GM18507 (cell line): ENCODE results near the gene ARID1B.

Experiments used
- DNase-seq: peaks from one replicate; pipeline ENCODE4 v3.0.0; 2011; ENCODE audit warnings: low read depth; ENCODE audit not compliant: insufficient read length; ENCODE audit errors: extremely low spot score
- FAIRE-seq: peaks from 2 replicates; lab custom pipeline; 2011; peaks lifted over from hg19 to GRCh38; lab: Jason Lieb, UNC

ARID1B gene

GRCh38 chr6:157227202-157228166 lies 450.3 kb downstream of the ARID1B start:
- no peak for FAIRE-seq
- no peak for DNase-seq

- FAIRE-seq = no peak
Observed at GRCh38 chr6:157228426-157229131, 451.4 kb downstream of the ARID1B start.

GRCh38 chr6:157229132-157229618 lies 452.0 kb downstream of the ARID1B start:
- no peak for DNase-seq

More at GRCh38 chr6:157228426-157229131, 451.4 kb downstream of the ARID1B start:
- DNase-seq = no peak

GRCh38 chr6:157229713-157230112 lies 452.5 kb downstream of the ARID1B start:
- DNase-seq (no peak), FAIRE-seq (no peak)

More at GRCh38 chr6:157229132-157229618, 452.0 kb downstream of the ARID1B start:
- FAIRE-seq = no peak

GRCh38 chr6:157230910-157231309 lies 453.7 kb downstream of the ARID1B start:
- DNase-seq (no peak), FAIRE-seq (no peak)

GRCh38 chr6:157232161-157232895 lies 455.1 kb downstream of the ARID1B start:
- FAIRE-seq (no peak), DNase-seq (no peak)

GRCh38 chr6:157233156-157233555 lies 456.0 kb downstream of the ARID1B start:
- DNase-seq = no peak
- FAIRE-seq = no peak

- DNase-seq (no peak), FAIRE-seq (no peak)
Observed at GRCh38 chr6:157233686-157234085, 456.5 kb downstream of the ARID1B start.

- no peak for DNase-seq
- no peak for FAIRE-seq
Observed at GRCh38 chr6:157235600-157236039, 458.4 kb downstream of the ARID1B start.

GRCh38 chr6:157236040-157236725 lies 459.0 kb downstream of the ARID1B start:
- no peak for FAIRE-seq
- no peak for DNase-seq

GRCh38 chr6:157238346-157238745 lies 461.2 kb downstream of the ARID1B start:
- FAIRE-seq = no peak
- no peak for DNase-seq

- FAIRE-seq (no peak), DNase-seq (no peak)
Observed at GRCh38 chr6:157239148-157239547, 462.0 kb downstream of the ARID1B start.

GRCh38 chr6:157239671-157240058 lies 462.5 kb downstream of the ARID1B start:
- DNase-seq (no peak), FAIRE-seq (no peak)

GRCh38 chr6:157240059-157240959 lies 463.1 kb downstream of the ARID1B start:
- FAIRE-seq = no peak
- no peak for DNase-seq

GRCh38 chr6:157240960-157241311 lies 463.8 kb downstream of the ARID1B start:
- FAIRE-seq = no peak

GRCh38 chr6:157242791-157243190 lies 465.6 kb downstream of the ARID1B start:
- DNase-seq (no peak), FAIRE-seq (no peak)

More at GRCh38 chr6:157240960-157241311, 463.8 kb downstream of the ARID1B start:
- no peak for DNase-seq

GRCh38 chr6:157244175-157244574 lies 467.0 kb downstream of the ARID1B start:
- no peak for FAIRE-seq
- DNase-seq = no peak

GRCh38 chr6:157244780-157245179 lies 467.6 kb downstream of the ARID1B start:
- FAIRE-seq (no peak), DNase-seq (no peak)
